Measurements from ENCODE around the gene COG4.

DNA sequence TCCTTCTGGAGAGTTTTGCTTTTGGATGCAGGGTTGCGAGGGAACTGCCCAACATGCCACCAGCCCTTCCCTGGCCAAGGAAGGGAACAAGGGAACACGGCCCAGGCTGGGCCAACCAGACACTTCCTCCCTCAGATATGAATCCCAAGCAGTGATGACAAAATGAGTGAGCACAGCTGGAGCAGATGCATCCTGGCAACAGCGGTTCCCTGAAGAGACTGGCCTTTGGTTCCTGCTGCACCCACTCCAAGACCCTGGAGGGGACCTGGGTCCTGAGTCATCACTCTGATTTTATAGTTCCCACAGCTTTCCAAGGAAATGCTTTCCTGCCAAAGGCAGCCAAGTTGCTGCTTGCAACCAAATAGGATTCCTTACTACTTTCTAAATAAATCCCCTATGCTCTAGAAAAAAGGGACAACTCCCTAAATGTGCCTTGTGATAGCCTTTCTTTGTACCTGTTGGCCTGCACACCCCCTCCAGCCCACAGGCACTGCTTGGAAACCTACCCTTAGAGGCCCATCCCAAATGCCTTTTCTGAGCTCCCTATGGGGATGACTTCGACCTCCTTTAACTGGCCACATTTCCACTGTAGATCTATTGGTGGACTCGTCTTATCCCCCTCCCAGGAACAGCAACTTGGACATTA, 89.8 kb downstream of the COG4 start:
- TF ChIP-seq, protein P1, sequence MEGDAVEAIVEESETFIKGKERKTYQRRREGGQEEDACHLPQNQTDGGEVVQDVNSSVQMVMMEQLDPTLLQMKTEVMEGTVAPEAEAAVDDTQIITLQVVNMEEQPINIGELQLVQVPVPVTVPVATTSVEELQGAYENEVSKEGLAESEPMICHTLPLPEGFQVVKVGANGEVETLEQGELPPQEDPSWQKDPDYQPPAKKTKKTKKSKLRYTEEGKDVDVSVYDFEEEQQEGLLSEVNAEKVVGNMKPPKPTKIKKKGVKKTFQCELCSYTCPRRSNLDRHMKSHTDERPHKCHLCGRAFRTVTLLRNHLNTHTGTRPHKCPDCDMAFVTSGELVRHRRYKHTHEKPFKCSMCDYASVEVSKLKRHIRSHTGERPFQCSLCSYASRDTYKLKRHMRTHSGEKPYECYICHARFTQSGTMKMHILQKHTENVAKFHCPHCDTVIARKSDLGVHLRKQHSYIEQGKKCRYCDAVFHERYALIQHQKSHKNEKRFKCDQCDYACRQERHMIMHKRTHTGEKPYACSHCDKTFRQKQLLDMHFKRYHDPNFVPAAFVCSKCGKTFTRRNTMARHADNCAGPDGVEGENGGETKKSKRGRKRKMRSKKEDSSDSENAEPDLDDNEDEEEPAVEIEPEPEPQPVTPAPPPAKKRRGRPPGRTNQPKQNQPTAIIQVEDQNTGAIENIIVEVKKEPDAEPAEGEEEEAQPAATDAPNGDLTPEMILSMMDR (IDR thresholded peaks at IDR 0.05; ENCODE audit: low read depth, low read length), result no peak
- TF ChIP-seq EZH2phosphoT487 (IDR thresholded peaks at IDR 0.05; ENCODE audit: low read depth), result no peak
